CD4-positive, alpha-beta T cell treated with Interleukin-4 for 1 hour (primary cell): ENCODE measurements around the gene MDK.
A peak's percentile ranks its signal among the peaks of the same experiment; 100 is the strongest.

ENCODE experiments used
- DNase-seq, 2 donors: peaks; one replicate each; pipeline ENCODE4 v3.0.0-alpha.2; 2020 to 2022

The MDK gene

DNA sequence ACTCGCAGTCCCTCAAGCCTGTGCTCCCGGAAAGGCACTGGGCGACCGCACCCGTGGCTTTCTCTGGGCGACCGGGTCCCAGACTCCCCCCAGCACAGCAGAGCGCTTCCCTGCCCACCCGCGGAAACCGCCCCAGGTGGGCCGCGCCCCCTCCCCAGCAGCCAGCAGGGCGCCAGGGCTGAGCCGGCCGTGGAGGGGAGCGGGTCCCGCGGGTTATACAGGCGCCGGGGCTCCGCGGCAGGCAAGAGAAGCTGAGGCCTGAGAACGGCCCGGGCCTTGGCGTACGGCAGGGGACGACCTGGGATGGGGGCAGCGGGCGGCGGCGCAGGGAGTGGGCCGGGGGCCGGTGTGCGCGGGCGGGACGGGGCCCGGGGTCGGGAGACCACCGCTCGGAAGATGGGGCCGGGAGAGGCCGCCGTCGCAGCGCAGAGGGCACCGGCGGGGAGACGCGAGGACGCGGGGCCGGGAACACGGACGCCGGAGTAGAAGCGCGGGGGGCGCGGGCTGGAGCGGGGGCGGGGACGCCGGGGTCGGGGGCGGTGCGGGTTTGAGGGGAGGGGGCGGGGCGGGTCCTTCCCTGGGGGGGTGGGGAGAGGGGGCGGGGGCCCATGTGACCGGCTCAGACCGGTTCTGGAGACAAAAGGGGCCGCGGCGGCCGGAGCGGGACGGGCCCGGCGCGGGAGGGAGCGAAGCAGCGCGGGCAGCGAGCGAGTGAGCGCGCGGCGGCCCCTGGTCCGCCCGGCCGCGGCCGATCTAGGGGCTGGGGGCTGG, at the start of gene MDK:
Gene MDK, plus strand, starts transcription at position 622 of the 771 bp plus-strand sequence. CDS start 389 bp downstream, outside the sequence.
- DNase-seq: no peak

DNA sequence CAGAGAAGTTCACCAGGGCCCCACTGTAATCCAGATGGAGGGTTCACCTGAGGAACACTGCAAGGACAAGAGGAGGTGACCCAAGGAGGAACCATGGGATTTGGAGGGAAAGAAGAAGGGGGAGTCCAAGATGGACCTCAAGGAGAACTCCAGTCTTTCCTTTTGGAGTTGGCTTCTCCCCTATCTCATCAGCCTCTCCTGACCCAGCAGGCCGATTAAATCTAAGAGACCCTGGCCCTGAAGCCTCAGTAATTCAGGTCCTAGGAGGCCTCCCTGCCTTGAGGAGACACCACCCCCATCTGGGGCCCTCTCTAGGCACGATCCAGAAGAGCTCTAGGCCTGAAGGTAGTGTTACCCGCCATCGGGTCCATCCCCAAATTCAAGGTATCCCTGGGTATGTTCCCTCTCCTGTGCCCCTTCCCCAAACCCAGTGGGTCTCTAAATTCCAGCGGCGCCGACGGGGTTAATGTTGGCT, 49.3 kb upstream of the MDK start:
- DNase-seq: no peak

GRCh38 chr11:46332568-46333393, 48.7 kb upstream of the MDK start:
- no peak for DNase-seq

- peak in 1 of 2 donors; percentile 31 for DNase-seq
These were observed 48.0 kb upstream of the MDK start for GRCh38 chr11:46333394-46333947.

GRCh38 chr11:46334211-46334610, 47.3 kb upstream of the MDK start:
- no peak for DNase-seq

DNA sequence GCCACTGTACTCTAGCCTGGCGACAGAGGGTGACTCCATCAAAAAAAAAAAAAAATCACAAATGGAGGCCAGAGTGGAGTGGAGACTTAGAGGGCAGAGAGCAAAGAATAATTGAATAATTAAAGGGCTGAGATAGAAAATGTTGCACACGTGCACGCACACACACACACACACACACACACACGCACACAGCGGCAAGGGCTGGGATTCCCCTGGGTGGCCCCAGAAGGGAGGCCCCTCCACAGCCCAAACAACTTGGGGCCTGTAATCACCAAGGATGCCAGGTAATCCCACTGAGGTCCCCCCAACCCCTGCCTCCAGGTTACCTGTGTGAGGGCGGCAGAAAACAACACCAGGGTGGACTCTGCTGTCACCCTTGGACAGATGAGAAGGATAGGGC, 46.2 kb upstream of the MDK start:
- no peak for DNase-seq

GRCh38 chr11:46335890-46336562, 45.4 kb upstream of the MDK start:
- no peak for DNase-seq

GRCh38 chr11:46336563-46337180, 44.8 kb upstream of the MDK start:
- DNase-seq: peak in 1 of 2 donors; percentile 63

GRCh38 chr11:46337626-46338345, 43.7 kb upstream of the MDK start:
- no peak for DNase-seq

DNA sequence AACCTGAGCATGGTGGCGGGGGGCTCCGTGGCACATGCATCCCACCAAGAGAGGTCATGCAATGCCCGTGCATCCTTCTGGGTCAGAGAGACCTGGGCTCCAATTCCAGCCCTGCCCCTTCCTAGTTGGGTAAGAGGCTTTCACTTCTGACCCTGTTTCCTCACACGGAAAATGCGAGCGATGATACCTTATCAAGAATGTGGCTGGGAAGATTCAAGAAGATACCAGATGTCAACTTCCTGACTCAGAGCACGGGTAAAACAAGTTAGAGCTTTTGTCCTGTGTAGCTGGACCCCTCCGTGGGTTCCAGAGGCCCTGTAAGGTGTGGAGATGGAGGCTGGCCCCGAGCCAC, 42.9 kb upstream of the MDK start:
- DNase-seq: no peak

DNA sequence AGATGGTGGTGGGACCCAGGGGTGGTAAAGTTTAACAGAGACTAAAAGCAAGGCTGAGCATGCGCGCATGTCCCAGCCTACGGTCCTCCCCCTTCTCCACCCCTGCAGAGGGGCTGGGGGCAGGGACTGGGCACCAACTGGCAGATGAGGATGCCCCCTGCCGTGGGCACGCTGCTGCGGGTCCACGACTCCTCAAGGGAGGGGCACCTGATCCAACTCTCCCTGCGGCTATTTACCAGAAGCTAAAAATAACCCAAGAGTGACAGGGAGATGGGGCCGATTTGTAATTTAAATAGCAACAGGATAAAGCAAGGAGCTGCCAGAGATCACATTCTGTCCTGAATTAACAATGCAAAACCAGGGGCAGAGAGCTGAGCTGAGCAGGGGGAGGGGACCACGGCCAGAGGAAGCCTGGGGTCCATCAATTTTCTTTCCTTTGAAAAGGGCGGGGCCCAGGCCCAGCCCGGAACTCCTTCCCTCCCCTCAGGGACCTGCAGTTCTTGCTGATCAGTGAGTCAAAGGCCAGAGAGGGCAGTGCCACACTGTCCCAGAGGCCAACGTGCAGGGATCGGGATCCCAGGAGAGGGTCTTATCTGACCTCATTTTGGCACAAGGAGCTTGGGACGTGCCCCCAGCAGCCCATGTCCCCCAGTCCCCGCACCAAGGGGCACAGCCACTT, 42.3 kb upstream of the MDK start:
- DNase-seq: no peak

DNA sequence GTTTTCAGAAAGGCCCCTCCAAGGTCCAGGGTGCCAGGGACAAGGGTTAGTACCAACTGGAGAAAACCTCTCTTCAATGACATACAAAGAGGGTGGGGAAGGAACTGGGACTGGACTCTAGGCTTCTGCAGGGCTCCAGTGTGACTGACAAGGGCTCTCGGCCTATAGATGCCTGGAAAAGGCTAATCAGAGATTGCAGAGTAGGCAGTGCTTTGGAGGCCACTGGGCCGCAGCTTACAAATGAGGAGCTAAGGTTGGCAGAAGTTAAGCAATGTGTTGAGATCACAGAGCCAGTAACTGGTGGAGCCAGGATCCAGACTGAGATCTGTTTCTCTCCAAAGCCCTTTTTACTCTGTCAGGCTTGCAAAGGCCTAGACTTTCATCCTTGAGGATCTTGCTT, 41.7 kb upstream of the MDK start:
- no peak for DNase-seq

- no peak for DNase-seq
These were observed 40.0 kb upstream of the MDK start for GRCh38 chr11:46341454-46341853.

DNA sequence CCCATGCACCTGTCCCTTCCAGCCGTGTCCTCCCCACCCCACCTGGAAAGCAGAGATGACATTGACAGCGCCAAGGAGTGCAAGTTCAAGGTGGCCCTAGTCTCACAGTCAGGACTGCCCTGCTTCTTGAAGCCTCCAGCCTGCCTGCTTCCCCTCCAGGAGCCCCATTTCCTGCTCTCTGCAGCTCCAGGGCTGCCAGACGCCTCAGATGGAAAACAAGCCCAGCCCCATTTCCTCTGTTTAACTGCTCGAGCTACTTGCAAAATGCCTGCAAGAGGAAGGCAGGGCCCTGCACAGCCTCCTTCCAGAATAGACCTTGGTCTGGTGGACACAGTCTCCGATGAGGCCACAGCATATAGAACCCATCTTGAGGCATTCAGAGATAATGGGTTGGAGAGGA, 39.2 kb upstream of the MDK start:
- no peak for DNase-seq

DNA sequence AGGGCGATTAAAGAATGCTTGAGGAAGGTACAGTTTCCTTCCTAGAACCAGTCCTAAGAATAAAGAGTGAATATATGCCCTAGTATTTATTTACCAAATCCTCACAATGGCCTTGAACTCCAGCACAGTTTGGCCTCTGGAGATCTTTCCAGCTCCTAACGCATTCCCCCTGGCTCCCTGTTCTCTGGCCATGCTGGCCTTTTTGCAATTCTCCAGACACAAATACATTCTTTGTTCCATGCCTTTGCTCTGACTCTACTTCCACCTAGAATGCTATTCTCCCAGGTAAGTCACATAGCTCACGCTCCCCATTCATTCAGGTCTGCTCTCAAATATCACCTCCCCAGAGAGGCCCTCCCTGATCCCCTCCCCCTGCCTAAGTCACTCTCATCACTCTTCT, 37.9 kb upstream of the MDK start:
- DNase-seq: no peak

- peak in 1 of 2 donors; percentile 39 for DNase-seq
These were observed 36.3 kb upstream of the MDK start for GRCh38 chr11:46345131-46345597.

DNA sequence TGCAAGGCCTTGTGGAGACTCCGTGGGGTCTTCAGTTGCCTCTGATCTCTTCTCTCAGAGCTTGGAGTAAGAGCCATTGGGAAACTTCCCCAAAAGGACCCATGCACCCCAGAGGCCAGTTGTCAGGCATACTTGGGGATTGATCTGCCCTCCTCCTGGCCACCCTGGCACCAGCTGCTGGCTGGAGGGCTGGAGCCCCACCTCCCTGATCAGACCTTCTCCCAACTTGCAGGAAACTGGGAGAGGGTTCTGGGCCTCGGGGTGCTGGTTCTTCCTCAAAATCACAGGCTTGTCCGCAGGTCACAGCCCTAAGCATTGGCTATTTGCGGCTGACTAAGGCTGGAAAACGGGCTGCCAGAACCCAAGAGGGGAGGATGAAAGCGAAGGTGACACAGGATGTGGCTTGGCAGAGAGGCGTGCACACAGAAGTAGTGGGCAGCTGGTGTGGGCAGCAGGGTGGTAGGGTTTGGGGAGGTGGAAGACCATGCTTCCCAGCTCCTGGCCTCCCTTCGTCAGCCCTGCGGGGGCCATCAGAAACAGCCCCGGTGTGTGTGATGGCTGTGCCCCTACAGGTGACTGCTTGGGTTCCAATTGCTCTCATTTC, 35.5 kb upstream of the MDK start:
- no peak for DNase-seq

DNA sequence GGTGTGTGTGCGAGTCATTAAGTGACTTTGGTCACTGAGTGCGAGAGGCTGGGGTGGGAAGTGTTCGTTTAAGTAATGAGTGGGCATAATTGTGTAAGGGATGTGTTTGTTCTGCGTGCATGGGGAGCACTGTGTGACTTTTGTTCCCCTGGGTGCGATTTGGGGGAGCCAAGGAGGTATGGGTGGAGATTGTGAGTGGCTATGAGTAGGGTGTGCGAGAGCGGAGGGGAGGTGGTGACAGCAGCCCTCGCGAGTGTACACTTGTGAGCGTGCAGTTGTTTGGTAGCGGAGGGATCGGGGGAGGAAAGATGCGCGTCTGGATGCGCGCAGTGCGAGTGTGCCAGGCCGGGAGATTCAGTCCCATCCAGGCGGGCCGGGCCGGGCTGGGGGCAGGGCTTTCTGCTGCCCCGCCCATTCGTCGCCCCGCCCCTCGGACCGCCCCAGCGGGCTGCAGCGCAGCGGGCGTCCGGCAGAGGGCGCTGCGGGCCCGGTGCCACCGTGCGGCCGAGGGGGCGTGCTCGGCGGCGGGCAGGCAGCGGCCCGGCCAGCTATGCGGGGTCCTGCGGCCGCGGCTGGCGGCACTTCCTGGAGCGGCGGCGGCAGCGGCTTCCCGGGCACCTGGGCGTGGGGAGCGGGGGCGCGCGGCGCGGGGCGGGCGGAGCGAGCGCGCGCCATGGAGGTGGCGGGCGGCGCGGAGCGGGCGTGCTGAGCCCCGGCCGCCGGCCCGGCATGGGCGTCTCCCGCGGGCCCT, 34.4 kb upstream of the MDK start, which contains the start of gene DGKZ:
Gene DGKZ, plus strand, starts transcription at position 578 of the 751 bp plus-strand sequence. CDS start 197 bp downstream, outside the sequence.
- DNase-seq: peak; percentile 90 to 92

DNA sequence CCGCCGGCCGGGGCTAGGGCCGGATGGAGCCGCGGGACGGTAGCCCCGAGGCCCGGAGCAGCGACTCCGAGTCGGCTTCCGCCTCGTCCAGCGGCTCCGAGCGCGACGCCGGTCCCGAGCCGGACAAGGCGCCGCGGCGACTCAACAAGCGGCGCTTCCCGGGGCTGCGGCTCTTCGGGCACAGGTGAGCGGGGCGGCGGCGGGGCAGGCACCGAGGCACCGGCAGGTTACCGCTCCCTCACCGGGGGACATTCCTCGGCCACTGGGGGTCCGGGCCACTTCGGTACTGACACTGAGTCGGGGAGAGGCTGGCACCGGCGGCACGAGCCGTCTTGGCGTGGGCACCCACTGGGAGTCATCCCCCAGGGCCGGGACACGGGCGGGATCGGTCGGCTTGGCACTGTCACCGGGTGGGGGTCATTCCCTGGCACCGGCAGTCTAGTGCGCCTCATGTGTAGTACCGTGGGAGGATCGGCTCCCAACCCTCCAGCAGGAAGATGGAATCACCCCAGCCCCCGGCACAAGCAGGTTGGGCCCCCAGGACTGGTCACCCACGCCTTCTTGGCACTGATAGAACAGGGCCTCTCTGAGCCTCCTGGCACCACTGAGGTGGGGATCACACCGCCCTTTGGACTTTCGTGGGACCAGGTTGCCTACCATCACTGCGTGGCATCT, 33.7 kb upstream of the MDK start:
- no peak for DNase-seq
